ENCODE measurements around the gene OAS1. TPM values are rescaled to one million over a fixed set of nuclear protein-coding genes. Genes with fewer than 3 reads are reported as not detected.

Gene OAS1
- total and polyA plus RNA-seq, 2 donors from 2014 or later = 17.5 to 27.2 TPM

DNA sequence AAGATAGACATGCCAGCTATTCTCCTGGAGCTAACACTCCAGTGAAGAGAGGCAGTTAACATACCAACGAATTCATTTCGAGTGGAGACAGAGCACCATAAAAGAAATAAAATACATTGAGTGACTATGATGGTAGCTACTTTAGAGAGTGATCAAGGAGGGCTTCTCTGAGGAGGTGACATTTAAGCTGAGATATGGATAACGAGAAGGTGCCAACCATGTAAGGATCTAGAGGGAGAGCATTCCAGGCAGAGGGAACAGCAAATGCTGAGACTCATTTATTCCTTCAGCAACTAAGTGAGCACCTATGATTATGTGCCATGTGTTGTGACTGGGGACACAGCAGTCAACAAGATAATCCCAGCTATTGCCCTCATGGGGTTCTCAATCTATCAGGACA is 28.3 kb upstream of the OAS1 start:
- TF ChIP-seq, protein P1, sequence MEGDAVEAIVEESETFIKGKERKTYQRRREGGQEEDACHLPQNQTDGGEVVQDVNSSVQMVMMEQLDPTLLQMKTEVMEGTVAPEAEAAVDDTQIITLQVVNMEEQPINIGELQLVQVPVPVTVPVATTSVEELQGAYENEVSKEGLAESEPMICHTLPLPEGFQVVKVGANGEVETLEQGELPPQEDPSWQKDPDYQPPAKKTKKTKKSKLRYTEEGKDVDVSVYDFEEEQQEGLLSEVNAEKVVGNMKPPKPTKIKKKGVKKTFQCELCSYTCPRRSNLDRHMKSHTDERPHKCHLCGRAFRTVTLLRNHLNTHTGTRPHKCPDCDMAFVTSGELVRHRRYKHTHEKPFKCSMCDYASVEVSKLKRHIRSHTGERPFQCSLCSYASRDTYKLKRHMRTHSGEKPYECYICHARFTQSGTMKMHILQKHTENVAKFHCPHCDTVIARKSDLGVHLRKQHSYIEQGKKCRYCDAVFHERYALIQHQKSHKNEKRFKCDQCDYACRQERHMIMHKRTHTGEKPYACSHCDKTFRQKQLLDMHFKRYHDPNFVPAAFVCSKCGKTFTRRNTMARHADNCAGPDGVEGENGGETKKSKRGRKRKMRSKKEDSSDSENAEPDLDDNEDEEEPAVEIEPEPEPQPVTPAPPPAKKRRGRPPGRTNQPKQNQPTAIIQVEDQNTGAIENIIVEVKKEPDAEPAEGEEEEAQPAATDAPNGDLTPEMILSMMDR (IDR thresholded peaks at IDR 0.05; ENCODE audit: borderline replicate concordance, extremely low read depth, insufficient read depth) = no peak
- Histone ChIP-seq H3K4me1 (ENCODE audit: control insufficient read depth in 2 of 3, insufficient read depth in 2 of 3, low read depth in 1 of 3, low read length in 3 of 3) (no peaks in the 10 kb centered on the region), H3K9ac (ENCODE audit: low read length in 3 of 3) (no peak overlapping the region), H3K27me3 (ENCODE audit: control insufficient read depth, insufficient read depth, low read length) (no peaks in the 10 kb centered on the region), H3K4me3 (ENCODE audit: low read length in 3 of 3) (no peak overlapping the region), H3K9me3 (ENCODE audit: control insufficient read depth in 2 of 3, insufficient read depth in 1 of 3, low read length in 3 of 3) (no peaks in the 10 kb centered on the region), H3K36me3 (ENCODE audit: control insufficient read depth in 2 of 3, insufficient read depth in 3 of 3, low read length in 3 of 3) (no peaks in the 10 kb centered on the region), H3K27ac (ENCODE audit: low read depth in 2 of 2, low read length in 2 of 2) (no peak overlapping the region)
- no peak for DNase-seq
- no peak for FAIRE-seq
- intact Hi-C loops (cut with DNase I) = no loop called here

DNA sequence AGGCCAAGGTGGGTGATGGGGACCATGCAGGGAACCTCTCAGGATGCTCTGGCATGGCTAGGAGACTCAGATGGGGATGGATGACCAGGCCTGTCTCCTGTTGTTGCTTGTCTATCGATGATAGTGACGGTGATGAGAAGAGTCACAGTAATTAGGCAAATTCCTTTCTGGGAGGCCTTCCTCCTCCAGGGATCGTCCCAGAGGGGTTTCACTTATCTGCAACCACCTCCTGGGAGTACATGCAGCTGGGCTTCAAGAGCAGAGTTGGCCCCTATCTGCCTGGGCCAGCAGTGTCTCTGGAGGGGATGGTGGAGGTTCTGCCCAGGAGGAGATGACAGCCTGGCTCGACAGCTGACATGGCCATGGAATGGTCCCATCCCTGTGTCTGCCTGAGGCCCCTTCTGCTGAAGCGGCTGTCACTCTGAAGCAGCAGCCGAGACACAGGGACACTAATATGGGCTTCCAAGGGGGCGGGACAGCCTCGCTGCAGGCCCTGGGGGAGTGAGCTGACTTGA is 27.5 kb upstream of the OAS1 start:
- H3K36me3 ChIP-seq (ENCODE audit: control insufficient read depth in 2 of 3, insufficient read depth in 3 of 3, low read length in 3 of 3) = no peaks in the 10 kb centered on the region
- TF ChIP-seq, protein P1 (IDR thresholded peaks at IDR 0.05; ENCODE audit: borderline replicate concordance, extremely low read depth, insufficient read depth) = no peak
- H3K9ac ChIP-seq (ENCODE audit: low read length in 3 of 3) = no peak overlapping the region
- H3K4me1 ChIP-seq (ENCODE audit: control insufficient read depth in 2 of 3, insufficient read depth in 2 of 3, low read depth in 1 of 3, low read length in 3 of 3) = no peaks in the 10 kb centered on the region
- no peak overlapping the region for H3K4me3 ChIP-seq (ENCODE audit: low read length in 3 of 3)
- DNase-seq = no peak
- no peak for FAIRE-seq
- H3K27me3 ChIP-seq (ENCODE audit: control insufficient read depth, insufficient read depth, low read length) = no peaks in the 10 kb centered on the region
- intact Hi-C loops (cut with DNase I) = no loop called here
- no peaks in the 10 kb centered on the region for H3K9me3 ChIP-seq (ENCODE audit: control insufficient read depth in 2 of 3, insufficient read depth in 1 of 3, low read length in 3 of 3)
- H3K27ac ChIP-seq (ENCODE audit: low read depth in 2 of 2, low read length in 2 of 2) = no peak overlapping the region

DNA sequence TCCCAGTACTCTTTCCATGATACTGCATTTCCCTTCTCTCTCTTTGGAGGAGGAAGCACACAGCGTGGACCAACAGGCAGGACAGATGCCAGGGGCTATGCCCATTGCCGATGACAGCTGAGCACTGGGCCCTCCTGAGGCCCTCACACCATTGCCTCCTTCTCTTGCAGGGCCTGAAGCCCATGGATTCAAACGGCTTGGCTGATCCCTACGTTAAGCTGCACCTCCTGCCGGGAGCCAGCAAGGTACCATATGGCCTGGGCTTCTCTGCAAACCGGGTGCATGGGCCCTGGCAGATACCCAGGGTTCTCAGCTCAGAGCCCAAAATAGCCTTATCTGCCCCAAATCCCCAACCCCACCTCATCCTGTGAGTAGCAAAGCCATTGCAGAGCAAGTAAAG is 25.2 kb upstream of the OAS1 start:
- intact Hi-C loops (cut with DNase I) = no loop called here
- H3K9ac ChIP-seq (ENCODE audit: low read length in 3 of 3) = no peak overlapping the region
- no peak for FAIRE-seq

More for the DNA sequence above, 25.2 kb upstream of the OAS1 start:
- Histone ChIP-seq H3K27ac (ENCODE audit: low read depth in 2 of 2, low read length in 2 of 2) (no peak overlapping the region), H3K4me3 (ENCODE audit: low read length in 3 of 3) (no peak overlapping the region), H3K36me3 (ENCODE audit: control insufficient read depth in 2 of 3, insufficient read depth in 3 of 3, low read length in 3 of 3) (no peaks in the 10 kb centered on the region), H3K27me3 (ENCODE audit: control insufficient read depth, insufficient read depth, low read length) (no peaks in the 10 kb centered on the region), H3K4me1 (ENCODE audit: control insufficient read depth in 2 of 3, insufficient read depth in 2 of 3, low read depth in 1 of 3, low read length in 3 of 3) (no peaks in the 10 kb centered on the region), H3K9me3 (ENCODE audit: control insufficient read depth in 2 of 3, insufficient read depth in 1 of 3, low read length in 3 of 3) (peaks cover 0 to 10% (median 0%) of the 10 kb centered on the region in 3 donors)
- DNase-seq = no peak
- TF ChIP-seq, protein P1 (IDR thresholded peaks at IDR 0.05; ENCODE audit: borderline replicate concordance, extremely low read depth, insufficient read depth) = no peak
